Brain microvascular endothelial cell (primary cell): Measurements from ENCODE around the gene MTNR1A.

Source experiments
- DNase-seq: peaks from one replicate; pipeline ENCODE4 v3.0.0-alpha.2; 2020
- H3K27ac ChIP-seq: fragments of 250-450 bp; sonication (Bioruptor Pico); 2 replicates; pipeline ENCODE4 v1.5.1; 2020; ENCODE audit warnings: mild to moderate bottlenecking, moderate library complexity
- H3K27me3 ChIP-seq: fragments of 250-450 bp; sonication (Bioruptor Pico); replicated peaks from 2 replicates; pipeline ENCODE4 v1.5.1; 2020; ENCODE audit warnings: mild to moderate bottlenecking
- H3K36me3 ChIP-seq: fragments of 250-450 bp; sonication (Bioruptor Pico); replicated peaks from 2 replicates; pipeline ENCODE4 v1.5.1; 2020; ENCODE audit warnings: mild to moderate bottlenecking
- H3K4me3 ChIP-seq: 2 replicates; pipeline ENCODE4 v1.5.1; 2011; ENCODE audit warnings: low read depth, mild to moderate bottlenecking, control low read depth, low read length, moderate library complexity
- CTCF ChIP-seq: IDR thresholded peaks from 2 replicates; pipeline ENCODE4 v1.5.1; 2011; ENCODE audit warnings: low read depth, mild to moderate bottlenecking, moderate library complexity, low read length, control low read depth, inconsistent platforms; ENCODE audit errors: missing control alignments
- in situ Hi-C: cut with HindIII; loops from 2 replicates; pipeline ENCODE4 v1.10.0; 2017; ENCODE audit warnings: low sequenced_read_pairs, low pct_ligation_motif_present

Gene MTNR1A

GRCh38 chr4:186563761-186564160, 8.4 kb upstream of the MTNR1A start:
- Histone ChIP-seq H3K27me3 (no peaks in the 10 kb centered on the region), H3K4me3 (no peak overlapping the region), H3K27ac (no peak overlapping the region), H3K36me3 (no peaks in the 10 kb centered on the region)
- no peak for TF ChIP-seq CTCF
- DNase-seq, result no peak
- in situ Hi-C loops, result no loop called here

- no peaks in the 10 kb centered on the region for H3K36me3 ChIP-seq
- H3K27ac ChIP-seq, result no peak overlapping the region
- DNase-seq, result no peak
- in situ Hi-C loops, result no loop called here
- H3K4me3 ChIP-seq, result no peak overlapping the region
- no peak for TF ChIP-seq CTCF
- H3K27me3 ChIP-seq, result no peaks in the 10 kb centered on the region
These were observed 6.4 kb upstream of the MTNR1A start for GRCh38 chr4:186561748-186562147.

GRCh38 chr4:186560647-186561046, 5.3 kb upstream of the MTNR1A start:
- DNase-seq, result no peak
- H3K27ac ChIP-seq, result no peak overlapping the region
- H3K27me3 ChIP-seq, result no peaks in the 10 kb centered on the region
- in situ Hi-C loops, result no loop called here
- H3K4me3 ChIP-seq, result no peak overlapping the region
- H3K36me3 ChIP-seq, result no peaks in the 10 kb centered on the region
- no peak for TF ChIP-seq CTCF

GRCh38 chr4:186557486-186557885, 2.1 kb upstream of the MTNR1A start:
- DNase-seq, result peak; percentile 71
- Histone ChIP-seq H3K27ac (no peak overlapping the region), H3K27me3 (no peaks in the 10 kb centered on the region)

GRCh38 chr4:186557061-186557460, 1.7 kb upstream of the MTNR1A start:
- H3K27ac ChIP-seq, result no peak overlapping the region
- in situ Hi-C loops, result no loop called here
- H3K4me3 ChIP-seq, result no peak overlapping the region
- TF ChIP-seq CTCF, result no peak
- H3K36me3 ChIP-seq, result no peaks in the 10 kb centered on the region
- no peaks in the 10 kb centered on the region for H3K27me3 ChIP-seq
- peak; percentile 2 for DNase-seq

More at GRCh38 chr4:186557486-186557885, 2.1 kb upstream of the MTNR1A start:
- in situ Hi-C loops, result no loop called here
- Histone ChIP-seq H3K4me3 (no peak overlapping the region), H3K36me3 (no peaks in the 10 kb centered on the region)
- no peak for TF ChIP-seq CTCF

- peaks cover 4% of the 10 kb centered on the region for H3K27me3 ChIP-seq
- no peaks in the 10 kb centered on the region for H3K36me3 ChIP-seq
- TF ChIP-seq CTCF, result peak; percentile 54
- peak; percentile 16 for DNase-seq
- peak overlapping the region; percentile 54 for H3K4me3 ChIP-seq
- H3K27ac ChIP-seq, result no peak overlapping the region
- in situ Hi-C loops, result no loop called here
These were observed 841 bp downstream of the MTNR1A start for GRCh38 chr4:186554539-186554913.
